Lung (tissue), 12 donors: ENCODE measurements around the gene MANSC4. TPM values are rescaled to one million over a fixed set of nuclear protein-coding genes. Genes with fewer than 3 reads are reported as not detected.

Experiments
- ATAC-seq: fragments of 200-7000 bp; cut with Tn5 transposase; one replicate; pipeline ENCODE4 v1.9.1; 2020; ENCODE audit warnings: moderate number of reproducible peaks; ENCODE audit not compliant: insufficient read depth, low FRiP score
- DNase-seq, 3 donors: peaks; one replicate each; pipeline ENCODE4 v3.0.0-alpha.2; 2013 to 2017
- H3K27ac ChIP-seq, 2 donors: one replicate each; pipeline ENCODE4 v1.5.1; 2013; ENCODE audit warnings: mild to moderate bottlenecking in 2 of 2, moderate library complexity in 2 of 2, control low read depth in 1 of 2, inconsistent platforms in 1 of 2, low read depth in 1 of 2, low read length in 1 of 2
- H3K27me3 ChIP-seq, 3 donors: one replicate each; pipeline ENCODE4 v1.5.1; 2013; ENCODE audit warnings: low read length in 2 of 3; ENCODE audit not compliant: control insufficient read depth in 3 of 3, insufficient read depth in 3 of 3
- H3K36me3 ChIP-seq, 4 donors: one replicate each; pipeline ENCODE4 v1.5.1; 2013; ENCODE audit warnings: low read length in 4 of 4, mild to moderate bottlenecking in 1 of 4, moderate library complexity in 1 of 4; ENCODE audit not compliant: control insufficient read depth in 4 of 4, insufficient read depth in 4 of 4
- H3K4me1 ChIP-seq, 5 donors: one replicate each; pipeline ENCODE4 v1.5.1; 2013; ENCODE audit warnings: low read length in 5 of 5, mild to moderate bottlenecking in 2 of 5, moderate library complexity in 1 of 5; ENCODE audit not compliant: control insufficient read depth in 5 of 5, insufficient read depth in 5 of 5
- H3K4me3 ChIP-seq: one replicate; pipeline ENCODE4 v1.5.1; 2013; ENCODE audit warnings: mild to moderate bottlenecking, control low read depth, moderate library complexity
- H3K9ac ChIP-seq, 2 donors: one replicate each; pipeline ENCODE4 v1.5.1; 2013; ENCODE audit warnings: low read length in 2 of 2, control low read depth in 1 of 2; ENCODE audit not compliant: insufficient read depth in 1 of 2
- H3K9me3 ChIP-seq, 4 donors: one replicate each; pipeline ENCODE4 v1.5.1; 2013; ENCODE audit warnings: low read length in 3 of 4, mild to moderate bottlenecking in 1 of 4, moderate library complexity in 1 of 4; ENCODE audit not compliant: control insufficient read depth in 4 of 4, insufficient read depth in 3 of 4
- CTCF ChIP-seq: IDR thresholded peaks from 2 replicates; pipeline ENCODE4 v1.5.1; 2012; ENCODE audit warnings: mild to moderate bottlenecking; ENCODE audit errors: control extremely low read depth, extremely low read depth
- WGBS, 2 donors: extraction: QIAGEN DNeasy Blood & Tissue Kit; methylation state at CpG; one replicate each; pipeline ENCODE4 v1.1.7; 2013; 5-methylcytosine and 5-hydroxymethylcytosine counted together
- polyA plus RNA-seq, 2 donors: library from polyadenylated mRNA; stranded (reverse); fragments of 200-250 nt; gene quantifications; one replicate each; pipeline ENCODE4 v1.2.1, GENCODE V29; 2013
- total RNA-seq, 2 donors: library from RNA; depleted of rRNA in 1 of 2; stranded (reverse); fragments of >200 nt in 1 of 2; gene quantifications; one replicate each; pipeline ENCODE4 v1.2.1, GENCODE V29; 2014 to 2021
- donor health status: control.
- donor health status: control.
- donor health status: Bipolar disorder and iron deficiency.
- donor health status: healthy.
- donor health status: DM: yes; HTN: yes; CAD: no.

MANSC4 gene
- total and polyA plus RNA-seq, 4 donors: not detected

- Histone ChIP-seq H3K9ac (no peak overlapping the region), H3K36me3 (no peaks in the 10 kb centered on the region), H3K27me3 (no peaks in the 10 kb centered on the region), H3K9me3 (no peaks in the 10 kb centered on the region), H3K27ac (no peak overlapping the region), H3K4me3 (no peak overlapping the region), H3K4me1 (peaks cover 0 to 14% (median 2%) of the 10 kb centered on the region in 5 donors)
- WGBS, 2 donors: 76 to 88% methylated on average over 4 of the region's 4 CpGs
- no peak for TF ChIP-seq CTCF
- DNase-seq (peak; percentile 75 to 86 (median 85)), ATAC-seq (no peak)
These were observed 37.7 kb upstream of the MANSC4 start for GRCh38 chr12:27817766-27818165.

- DNase-seq (no peak), ATAC-seq (no peak)
- no peaks in the 10 kb centered on the region for H3K9me3 ChIP-seq
- H3K27me3 ChIP-seq: no peaks in the 10 kb centered on the region
- no peak overlapping the region for H3K4me3 ChIP-seq
- H3K9ac ChIP-seq: no peak overlapping the region
- H3K4me1 ChIP-seq: peaks cover 0 to 15% (median 2%) of the 10 kb centered on the region in 5 donors
- 52 to 66% methylated on average over 3 of the region's 3 CpGs for WGBS, 2 donors
- no peak overlapping the region for H3K27ac ChIP-seq
- H3K36me3 ChIP-seq: no peaks in the 10 kb centered on the region
- no peak for TF ChIP-seq CTCF
These were observed 35.0 kb upstream of the MANSC4 start for GRCh38 chr12:27814851-27815591.

- ATAC-seq: no peak
- TF ChIP-seq CTCF: no peak
- no peak for DNase-seq
- Histone ChIP-seq H3K27me3 (no peaks in the 10 kb centered on the region), H3K9me3 (no peaks in the 10 kb centered on the region), H3K36me3 (no peaks in the 10 kb centered on the region), H3K4me1 (peaks cover 0 to 15% (median 2%) of the 10 kb centered on the region in 5 donors), H3K9ac (no peak overlapping the region), H3K4me3 (no peak overlapping the region), H3K27ac (no peak overlapping the region)
- WGBS, 2 donors: 57 to 68% methylated on average over 2 of the region's 2 CpGs
These were observed 34.4 kb upstream of the MANSC4 start for GRCh38 chr12:27814411-27814810.
